Liver (tissue), 3 donors: ENCODE results near the gene CSMD2.

ENCODE experiments used
- ATF3 ChIP-seq: IDR thresholded peaks from 2 replicates; pipeline ENCODE4 v1.6.1; 2016; ENCODE audit warnings: antibody characterized with exemption
- CTCF ChIP-seq: fragments of 150-350 bp; IDR thresholded peaks from 2 replicates; pipeline ENCODE4 v1.5.1; 2017; ENCODE audit warnings: improper control_type of control experiment, low read depth, low read length; ENCODE audit not compliant: missing input control
- GABPA ChIP-seq, 2 donors: IDR thresholded peaks in 1 of 2; conservative IDR thresholded peaks in 1 of 2; 2 replicates each; pipeline ENCODE4 v1.6.1; 2016; ENCODE audit warnings: antibody characterized with exemption in 2 of 2, mild to moderate bottlenecking in 1 of 2, moderate library complexity in 1 of 2
- JUND ChIP-seq, 2 donors: IDR thresholded peaks; 2 replicates each; pipeline ENCODE4 v1.6.1; 2016; ENCODE audit warnings: antibody characterized with exemption in 2 of 2
- MAX ChIP-seq: IDR thresholded peaks from 2 replicates; pipeline ENCODE4 v1.6.1; 2016; ENCODE audit warnings: antibody characterized with exemption
- RAD21 ChIP-seq, 2 donors: IDR thresholded peaks; 2 replicates each; pipeline ENCODE4 v1.6.1; 2016; ENCODE audit warnings: antibody characterized with exemption in 2 of 2, mild to moderate bottlenecking in 2 of 2
- REST ChIP-seq: IDR thresholded peaks from 2 replicates; pipeline ENCODE4 v1.6.1; 2016; ENCODE audit warnings: antibody characterized with exemption, mild to moderate bottlenecking
- SP1 ChIP-seq: IDR thresholded peaks from 2 replicates; pipeline ENCODE4 v1.6.1; 2018; ENCODE audit warnings: antibody characterized with exemption, mild to moderate bottlenecking
- TAF1 ChIP-seq: conservative IDR thresholded peaks from 2 replicates; pipeline ENCODE4 v1.6.1; 2016; ENCODE audit warnings: antibody characterized with exemption, mild to moderate bottlenecking
- YY1 ChIP-seq: IDR thresholded peaks from 2 replicates; pipeline ENCODE4 v1.6.1; 2016; ENCODE audit warnings: antibody characterized with exemption, mild to moderate bottlenecking
- ZBTB33 ChIP-seq: IDR thresholded peaks from 2 replicates; pipeline ENCODE4 v1.6.1; 2016; ENCODE audit warnings: antibody characterized with exemption
- donor health status: healthy.
- donor health status: healthy.

- no peak for TF ChIP-seq ZBTB33
- TF ChIP-seq CTCF, result no peak
- TF ChIP-seq YY1, result no peak
- TF ChIP-seq ATF3, result no peak
- TF ChIP-seq RAD21 (IDR thresholded peaks at IDR 0.05), result no peak
- no peak for TF ChIP-seq REST
- TF ChIP-seq JUND (IDR thresholded peaks at IDR 0.05), result no peak
- no peak for TF ChIP-seq TAF1
- no peak for TF ChIP-seq SP1
- no peak for TF ChIP-seq MAX
- no peak for TF ChIP-seq GABPA (IDR thresholded peaks at IDR 0.05 in 1 of 2, conservative IDR thresholded peaks at IDR 0.05 in 1 of 2)
Measured at GRCh38 chr1:34190692-34191091, 25.7 kb upstream of the CSMD2 start.
